Thyroid gland (tissue), 4 donors: ENCODE results near the gene SCRN2. TPM values are rescaled to one million over a fixed set of nuclear protein-coding genes. Genes with fewer than 3 reads are reported as not detected.

Experiments
- DNase-seq, 2 donors: peaks; one replicate each; pipeline ENCODE4 v3.0.0-alpha.2; 2019
- H3K27ac ChIP-seq, 3 donors: fragments of 200-600 bp; sonication (generic); 1 replicate in 2 of 3; 2 replicates in 1 of 3; pipeline ENCODE4 v1.5.1; 2016 to 2019; ENCODE audit warnings: mild to moderate bottlenecking in 1 of 3, moderate library complexity in 1 of 3
- H3K27me3 ChIP-seq: fragments of 200-600 bp; sonication (generic); one replicate; pipeline ENCODE4 v1.5.1; 2019
- H3K36me3 ChIP-seq, 2 donors: fragments of 200-600 bp; sonication (generic); one replicate each; pipeline ENCODE4 v1.5.1; 2016 to 2019
- H3K4me1 ChIP-seq, 2 donors: fragments of 200-600 bp; sonication (generic); one replicate each; pipeline ENCODE4 v1.5.1; 2017 to 2019
- H3K4me3 ChIP-seq, 3 donors: fragments of 200-600 bp; sonication (generic); replicated peaks in 1 of 3; 1 replicate in 2 of 3; 2 replicates in 1 of 3; pipeline ENCODE4 v1.5.1; 2016; ENCODE audit warnings: mild to moderate bottlenecking in 1 of 3
- H3K9me3 ChIP-seq: fragments of 200-600 bp; sonication (generic); one replicate; pipeline ENCODE4 v1.5.1; 2017
- CTCF ChIP-seq, 6 experiments: fragments of 200-600 bp in 3 of 6; fragments of 450-650 bp in 3 of 6; sonication (generic) in 3 of 6; IDR thresholded peaks; one replicate each; pipeline ENCODE4 v1.5.1; 2016 to 2019; ENCODE audit warnings: antibody characterized with exemption in 6 of 6, mild to moderate bottlenecking in 2 of 6, inconsistent platforms in 1 of 6, moderate library complexity in 1 of 6
- POLR2A ChIP-seq, 2 donors: fragments of 450-650 bp; IDR thresholded peaks; one replicate each; pipeline ENCODE4 v1.6.1; 2017; ENCODE audit warnings: antibody characterized with exemption in 2 of 2, mild to moderate bottlenecking in 2 of 2, moderate library complexity in 1 of 2
- WGBS, 2 donors: methylation state at CpG; one replicate each; pipeline ENCODE4 v1.1.5; 2017; 5-methylcytosine and 5-hydroxymethylcytosine counted together
- intact Hi-C: fragments of 100-400 bp; cut with DNase I; formaldehyde crosslinking; loops from one replicate; pipeline ENCODE4 v1.15.1; 2023
- total RNA-seq, 4 donors: library from RNA; depleted of rRNA; stranded (reverse); fragments of >200 nt; gene quantifications; one replicate each; pipeline ENCODE4 v1.2.3, GENCODE V29; 2016

Gene SCRN2
- total RNA-seq, 4 donors from 2014 or later = 37.0 to 71.5 (median 49.1) TPM

GRCh38 chr17:47841488-47842291 lies 617 bp upstream of the SCRN2 start:
- intact Hi-C loops = loop anchor here (2.0 kb wide), 1 partner anchor 47 kb away; no protein-coding TSS in a partner anchor
- Histone ChIP-seq H3K4me3 (peak overlapping the region in 1 of 3 donors; percentile 77), H3K9me3 (no peaks in the 10 kb centered on the region), H3K27ac (peak overlapping the region; percentile 34 to 63 (median 62)), H3K27me3 (peaks cover 5% of the 10 kb centered on the region), H3K36me3 (peaks cover 6 to 8% of the 10 kb centered on the region in 2 donors), H3K4me1 (peaks cover 11 to 26% of the 10 kb centered on the region in 2 donors)
- DNase-seq = no peak
- no peak for TF ChIP-seq POLR2A (IDR thresholded peaks at IDR 0.05)
- no peak for TF ChIP-seq CTCF (IDR thresholded peaks at IDR 0.05)
- WGBS, 2 donors = 66 to 70% methylated on average over 16 of the region's 16 CpGs

GRCh38 chr17:47840001-47840741 lies 902 bp downstream of the SCRN2 start:
- H3K27me3 ChIP-seq = no peaks in the 10 kb centered on the region
- H3K9me3 ChIP-seq = no peaks in the 10 kb centered on the region
- peak in 1 of 2 donors; percentile 36 for DNase-seq
- peak overlapping the region; percentile 50 to 77 (median 53) for H3K4me3 ChIP-seq
- 33 to 34% methylated on average over 17 of the region's 17 CpGs for WGBS, 2 donors
- peaks cover 6 to 11% of the 10 kb centered on the region in 2 donors for H3K36me3 ChIP-seq
- peak overlapping the region in 2 of 3 donors; percentile 62 to 63 for H3K27ac ChIP-seq
- TF ChIP-seq POLR2A (IDR thresholded peaks at IDR 0.05) (no peak), CTCF (IDR thresholded peaks at IDR 0.05) (no peak)
- peaks cover 11 to 26% of the 10 kb centered on the region in 2 donors for H3K4me1 ChIP-seq
- intact Hi-C loops = loop anchor here (2.0 kb wide), 1 partner anchor 49 kb away; no protein-coding TSS in a partner anchor

GRCh38 chr17:47839071-47839470 lies 2.0 kb downstream of the SCRN2 start:
- Histone ChIP-seq H3K4me1 (peaks cover 11 to 26% of the 10 kb centered on the region in 2 donors), H3K27me3 (no peaks in the 10 kb centered on the region), H3K9me3 (no peaks in the 10 kb centered on the region), H3K4me3 (no peak overlapping the region), H3K36me3 (peaks cover 6 to 11% of the 10 kb centered on the region in 2 donors), H3K27ac (no peak overlapping the region)
- no peak for DNase-seq
- intact Hi-C loops = no loop called here
- TF ChIP-seq POLR2A (IDR thresholded peaks at IDR 0.05) = no peak
- 88% methylated on average over 5 of the region's 5 CpGs for WGBS, 2 donors

GRCh38 chr17:47838636-47839035 lies 2.4 kb downstream of the SCRN2 start:
- TF ChIP-seq CTCF (IDR thresholded peaks at IDR 0.05) (no peak), POLR2A (IDR thresholded peaks at IDR 0.05) (no peak)
- Histone ChIP-seq H3K27me3 (no peaks in the 10 kb centered on the region), H3K36me3 (peaks cover 6 to 11% of the 10 kb centered on the region in 2 donors), H3K4me3 (no peak overlapping the region), H3K27ac (no peak overlapping the region), H3K4me1 (peaks cover 11 to 26% of the 10 kb centered on the region in 2 donors), H3K9me3 (no peaks in the 10 kb centered on the region)
- 96 to 97% methylated on average over 7 to 13 of the region's 13 CpGs for WGBS, 2 donors
- intact Hi-C loops = no loop called here
- no peak for DNase-seq

GRCh38 chr17:47837401-47838039 lies 3.6 kb downstream of the SCRN2 start:
- Histone ChIP-seq H3K36me3 (peaks cover 6 to 11% of the 10 kb centered on the region in 2 donors), H3K27ac (peak overlapping the region in 1 of 3 donors; percentile 5), H3K4me3 (no peak overlapping the region), H3K27me3 (no peaks in the 10 kb centered on the region), H3K9me3 (no peaks in the 10 kb centered on the region), H3K4me1 (peaks cover 11 to 21% of the 10 kb centered on the region in 2 donors)
- DNase-seq = no peak
- 63 to 79% methylated on average over 8 of the region's 13 CpGs for WGBS, 2 donors
- TF ChIP-seq CTCF (IDR thresholded peaks at IDR 0.05) (no peak), POLR2A (IDR thresholded peaks at IDR 0.05) (no peak)
- intact Hi-C loops = no loop called here
